ENCODE results near the gene GIPC1. TPM values are rescaled to one million over a fixed set of nuclear protein-coding genes. Genes with fewer than 3 reads are reported as not detected.
"Not testable (repeated sequence)": the region's sequence is repeated elsewhere in the genome, so short reads cannot be mapped to it uniquely, and the experiment has no call there.

GIPC1 gene
- total and polyA plus RNA-seq, 8 donors: 43.7 to 154 (median 64.9) TPM

DNA sequence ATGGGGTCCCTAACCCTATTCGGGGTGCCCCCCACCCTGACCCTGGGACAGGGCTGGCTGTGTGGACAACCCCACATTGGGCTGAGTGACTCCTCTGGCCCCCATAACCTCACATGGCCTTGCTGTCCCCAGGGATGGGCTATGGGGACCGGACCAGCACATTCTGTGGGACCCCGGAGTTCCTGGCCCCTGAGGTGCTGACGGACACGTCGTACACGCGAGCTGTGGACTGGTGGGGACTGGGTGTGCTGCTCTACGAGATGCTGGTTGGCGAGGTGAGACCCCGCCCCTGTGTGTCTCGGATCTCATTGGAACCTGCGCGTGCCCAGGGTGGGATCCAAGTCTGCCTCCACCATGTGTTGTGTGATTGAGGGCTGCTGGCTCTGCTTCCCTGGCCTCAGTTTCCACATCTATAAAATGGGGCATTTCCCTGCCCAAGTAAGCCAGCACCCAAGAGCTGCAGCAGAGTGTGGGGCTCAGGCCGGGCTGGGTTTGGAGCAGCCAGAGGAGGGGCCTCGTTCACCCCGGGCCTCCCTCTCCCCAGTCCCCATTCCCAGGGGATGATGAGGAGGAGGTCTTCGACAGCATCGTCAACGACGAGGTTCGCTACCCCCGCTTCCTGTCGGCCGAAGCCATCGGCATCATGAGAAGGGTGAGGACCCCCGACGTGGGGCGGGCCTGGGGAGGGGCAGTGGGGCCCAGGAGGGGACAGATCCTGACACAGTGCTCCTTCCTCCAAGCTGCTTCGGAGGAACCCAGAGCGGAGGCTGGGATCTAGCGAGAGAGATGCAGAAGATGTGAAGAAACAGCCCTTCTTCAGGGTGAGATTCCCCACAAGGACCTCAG, 25.7 kb downstream of the GIPC1 start:
- DNase-seq (peak in 1 of 4 donors; percentile 76), ATAC-seq (no peak)
- no peaks in the 10 kb centered on the region for H3K9me3 ChIP-seq
- no peak overlapping the region for H3K4me3 ChIP-seq
- H3K27ac ChIP-seq: no peak overlapping the region
- peaks cover 13 to 34% of the 10 kb centered on the region in 2 donors for H3K4me1 ChIP-seq
- H3K27me3 ChIP-seq: peaks cover 3 to 32% of the 10 kb centered on the region in 2 donors
- TF ChIP-seq, protein P1, sequence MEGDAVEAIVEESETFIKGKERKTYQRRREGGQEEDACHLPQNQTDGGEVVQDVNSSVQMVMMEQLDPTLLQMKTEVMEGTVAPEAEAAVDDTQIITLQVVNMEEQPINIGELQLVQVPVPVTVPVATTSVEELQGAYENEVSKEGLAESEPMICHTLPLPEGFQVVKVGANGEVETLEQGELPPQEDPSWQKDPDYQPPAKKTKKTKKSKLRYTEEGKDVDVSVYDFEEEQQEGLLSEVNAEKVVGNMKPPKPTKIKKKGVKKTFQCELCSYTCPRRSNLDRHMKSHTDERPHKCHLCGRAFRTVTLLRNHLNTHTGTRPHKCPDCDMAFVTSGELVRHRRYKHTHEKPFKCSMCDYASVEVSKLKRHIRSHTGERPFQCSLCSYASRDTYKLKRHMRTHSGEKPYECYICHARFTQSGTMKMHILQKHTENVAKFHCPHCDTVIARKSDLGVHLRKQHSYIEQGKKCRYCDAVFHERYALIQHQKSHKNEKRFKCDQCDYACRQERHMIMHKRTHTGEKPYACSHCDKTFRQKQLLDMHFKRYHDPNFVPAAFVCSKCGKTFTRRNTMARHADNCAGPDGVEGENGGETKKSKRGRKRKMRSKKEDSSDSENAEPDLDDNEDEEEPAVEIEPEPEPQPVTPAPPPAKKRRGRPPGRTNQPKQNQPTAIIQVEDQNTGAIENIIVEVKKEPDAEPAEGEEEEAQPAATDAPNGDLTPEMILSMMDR (IDR thresholded peaks at IDR 0.05): no peak
- intact Hi-C loops (cut with DNase I): no loop called here
- H3K36me3 ChIP-seq: peaks cover 0 to 65% of the 10 kb centered on the region in 2 donors

DNA sequence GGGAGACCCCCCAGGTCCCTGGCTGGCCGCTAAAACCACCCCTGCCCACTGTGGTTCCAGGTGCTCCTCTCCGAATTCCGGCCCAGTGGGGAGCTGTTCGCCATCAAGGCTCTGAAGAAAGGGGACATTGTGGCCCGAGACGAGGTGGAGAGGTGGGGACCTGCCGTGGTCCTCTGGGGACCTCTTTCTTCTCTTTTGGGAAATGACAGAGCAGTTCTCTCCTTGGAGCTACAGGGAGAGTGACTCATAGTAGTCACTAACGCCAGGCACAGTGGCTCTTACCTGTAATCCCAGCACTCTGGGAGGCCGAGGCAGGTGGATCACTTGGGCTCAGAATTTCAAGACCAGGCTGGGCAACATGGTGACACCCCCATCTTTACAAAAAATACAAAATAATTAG, 28.1 kb downstream of the GIPC1 start:
- peaks cover 0 to 8% of the 10 kb centered on the region in 2 donors for H3K27me3 ChIP-seq
- peaks cover 8 to 11% of the 10 kb centered on the region in 2 donors for H3K4me1 ChIP-seq
- TF ChIP-seq, protein P1 (IDR thresholded peaks at IDR 0.05): no peak
- H3K4me3 ChIP-seq: no peak overlapping the region
- DNase-seq (no peak), ATAC-seq (no peak)
- H3K27ac ChIP-seq: no peak overlapping the region
- intact Hi-C loops (cut with DNase I): no loop called here
- H3K36me3 ChIP-seq: peaks cover 0 to 89% of the 10 kb centered on the region in 2 donors
- H3K9me3 ChIP-seq: no peaks in the 10 kb centered on the region

DNA sequence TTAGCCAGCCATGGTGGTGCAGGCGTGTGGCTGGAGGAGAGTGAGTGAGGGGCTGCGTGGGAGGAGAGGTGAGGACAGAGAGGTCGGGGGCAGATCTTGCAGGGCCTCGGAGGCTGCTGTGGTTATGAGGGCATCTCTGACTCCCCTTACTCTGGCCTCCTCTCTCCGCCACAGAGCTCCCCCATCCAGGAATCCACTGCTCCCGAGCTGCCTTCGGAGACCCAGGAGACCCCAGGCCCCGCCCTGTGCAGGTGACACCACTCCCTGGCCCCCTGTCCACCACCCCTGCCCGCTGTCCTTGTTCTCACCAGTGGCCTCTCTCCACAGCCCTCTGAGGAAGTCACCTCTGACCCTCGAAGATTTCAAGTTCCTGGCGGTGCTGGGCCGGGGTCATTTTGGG, 28.5 kb downstream of the GIPC1 start:
- H3K27ac ChIP-seq: no peak overlapping the region
- no peak overlapping the region for H3K4me3 ChIP-seq
- peaks cover 0 to 3% of the 10 kb centered on the region in 2 donors for H3K27me3 ChIP-seq
- ATAC-seq (no peak), DNase-seq (no peak)
- no peaks in the 10 kb centered on the region for H3K9me3 ChIP-seq
- H3K36me3 ChIP-seq: peaks cover 0 to 93% of the 10 kb centered on the region in 2 donors
- intact Hi-C loops (cut with DNase I): no loop called here
- peaks cover 5 to 7% of the 10 kb centered on the region in 2 donors for H3K4me1 ChIP-seq
- TF ChIP-seq, protein P1 (IDR thresholded peaks at IDR 0.05): no peak

DNA sequence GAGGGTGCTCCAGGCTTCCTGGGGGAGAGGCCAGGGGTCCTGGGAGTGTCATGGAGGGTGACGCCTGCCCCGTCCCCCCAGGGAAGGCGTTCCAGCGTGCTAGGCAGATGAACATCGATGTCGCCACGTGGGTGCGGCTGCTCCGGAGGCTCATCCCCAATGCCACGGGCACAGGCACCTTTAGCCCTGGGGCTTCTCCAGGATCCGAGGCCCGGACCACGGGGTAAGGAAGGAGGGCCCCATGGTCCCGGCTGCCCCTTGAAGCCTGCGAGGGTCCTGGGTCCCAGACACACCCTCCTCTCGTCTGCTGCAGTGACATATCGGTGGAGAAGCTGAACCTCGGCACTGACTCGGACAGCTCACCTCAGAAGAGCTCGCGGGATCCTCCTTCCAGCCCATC, 32.2 kb downstream of the GIPC1 start:
- no peak for DNase-seq
- H3K36me3 ChIP-seq: peaks cover 0 to 100% of the 10 kb centered on the region in 2 donors
- TF ChIP-seq, protein P1 (IDR thresholded peaks at IDR 0.05): no peak
- no peak for ATAC-seq
- H3K4me1 ChIP-seq: no peaks in the 10 kb centered on the region
- intact Hi-C loops (cut with DNase I): no loop called here
- no peaks in the 10 kb centered on the region for H3K9me3 ChIP-seq
- H3K27ac ChIP-seq: no peak overlapping the region
- no peaks in the 10 kb centered on the region for H3K27me3 ChIP-seq
- no peak overlapping the region for H3K4me3 ChIP-seq

DNA sequence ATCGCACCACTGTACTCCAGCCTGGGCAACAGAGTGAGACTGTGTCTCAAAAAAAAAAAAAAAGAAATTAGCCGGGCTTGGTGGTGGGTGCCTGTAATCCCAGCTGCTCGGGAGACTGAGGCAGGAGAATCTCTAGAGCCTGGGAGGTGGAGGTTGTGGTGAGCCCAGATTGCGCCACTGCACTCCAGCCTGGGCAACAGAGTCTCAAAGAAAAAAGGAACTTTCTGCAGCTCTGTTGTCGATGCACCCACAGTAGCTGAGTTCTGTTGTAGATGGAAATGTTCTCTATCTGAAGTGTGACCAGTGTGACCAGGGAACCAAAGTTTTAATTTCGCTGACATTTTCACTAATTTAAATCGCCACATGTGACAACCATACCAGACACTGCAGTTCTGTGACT, 33.5 kb downstream of the GIPC1 start:
- ATAC-seq; intact Hi-C loops (cut with DNase I); H3K27me3 ChIP-seq; H3K4me1 ChIP-seq; H3K4me3 ChIP-seq; DNase-seq; H3K9me3 ChIP-seq; H3K27ac ChIP-seq: not testable (repeated sequence)
- peaks cover 0 to 100% of the 10 kb centered on the region in 2 donors for H3K36me3 ChIP-seq

All from left lung (tissue), 10 donors.